GM12878 (cell line): ENCODE data around the gene CENPP.
"Not testable (repeated sequence)": the region's sequence is repeated elsewhere in the genome, so short reads cannot be mapped to it uniquely, and the experiment has no call there.

Experiments
- CBFB ChIP-seq: IDR thresholded peaks from 2 replicates; pipeline ENCODE4 v1.6.1; 2016; ENCODE audit warnings: antibody characterized with exemption, low read depth
- DPF2 ChIP-seq: fragments of 450-650 bp; IDR thresholded peaks from 2 replicates; pipeline ENCODE4 v1.6.1; 2017; ENCODE audit warnings: mild to moderate bottlenecking
- EZH2 ChIP-seq: IDR thresholded peaks from 2 replicates; pipeline ENCODE4 v1.6.1; 2012; ENCODE audit warnings: low read depth, mild to moderate bottlenecking, control low read depth, inconsistent platforms, low read length, borderline replicate concordance; ENCODE audit not compliant: control insufficient read depth
- HDAC6 ChIP-seq: fragments of 200-600 bp; sonication (generic); IDR thresholded peaks from one replicate; pipeline ENCODE4 v1.8.0; 2017; ENCODE audit warnings: antibody characterized with exemption; ENCODE audit not compliant: unreplicated experiment
- POLR2A ChIP-seq: IDR thresholded peaks from 2 replicates; pipeline ENCODE4 v1.6.1; 2011; ENCODE audit warnings: low read depth, mild to moderate bottlenecking, low read length
- SIX5 ChIP-seq: IDR thresholded peaks from 2 replicates; pipeline ENCODE4 v1.6.1; 2011; ENCODE audit warnings: mild to moderate bottlenecking, low read depth, low read length, moderate library complexity; ENCODE audit not compliant: severe bottlenecking
- TCF3 ChIP-seq: IDR thresholded peaks from 2 replicates; pipeline ENCODE4 v1.6.1; 2012; ENCODE audit warnings: low read depth, mild to moderate bottlenecking, low read length, borderline replicate concordance; ENCODE audit not compliant: insufficient read depth
- TF ChIP-seq, protein P1 (sequence below): fragments of 450-650 bp; IDR thresholded peaks from 2 replicates; pipeline ENCODE4 v1.6.1; 2017; ENCODE audit warnings: low read depth, mild to moderate bottlenecking, moderate library complexity
- TF ChIP-seq, protein P2 (sequence below): IDR thresholded peaks from 2 replicates; pipeline ENCODE4 v1.6.1; 2011; ENCODE audit warnings: borderline replicate concordance, low read depth, mild to moderate bottlenecking, moderate library complexity, low read length; ENCODE audit not compliant: insufficient read depth, poor library complexity, severe bottlenecking

DNA sequence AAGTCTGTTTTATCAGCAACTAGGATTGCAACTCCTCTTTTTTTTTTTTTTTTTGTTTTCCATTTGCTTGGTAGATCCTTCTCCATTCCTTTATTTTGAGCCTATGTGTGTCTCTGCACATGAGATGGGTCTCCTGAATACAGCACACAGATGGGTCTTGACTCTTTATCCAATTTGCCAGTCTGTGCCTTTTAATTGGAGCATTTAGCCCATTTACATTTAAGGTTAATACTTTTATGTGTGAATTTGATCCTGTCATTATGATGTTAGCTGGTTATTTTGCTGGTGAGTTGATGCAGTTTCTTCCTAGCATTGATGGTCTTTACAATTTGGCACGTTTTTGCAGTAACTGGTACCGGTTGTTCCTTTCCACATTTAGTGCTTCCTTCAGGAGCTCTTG, 246.1 kb downstream of the CENPP start:
- TF ChIP-seq CBFB, HDAC6, TCF3, POLR2A, EZH2, SIX5, DPF2: not testable (repeated sequence)
- TF ChIP-seq, protein P1, sequence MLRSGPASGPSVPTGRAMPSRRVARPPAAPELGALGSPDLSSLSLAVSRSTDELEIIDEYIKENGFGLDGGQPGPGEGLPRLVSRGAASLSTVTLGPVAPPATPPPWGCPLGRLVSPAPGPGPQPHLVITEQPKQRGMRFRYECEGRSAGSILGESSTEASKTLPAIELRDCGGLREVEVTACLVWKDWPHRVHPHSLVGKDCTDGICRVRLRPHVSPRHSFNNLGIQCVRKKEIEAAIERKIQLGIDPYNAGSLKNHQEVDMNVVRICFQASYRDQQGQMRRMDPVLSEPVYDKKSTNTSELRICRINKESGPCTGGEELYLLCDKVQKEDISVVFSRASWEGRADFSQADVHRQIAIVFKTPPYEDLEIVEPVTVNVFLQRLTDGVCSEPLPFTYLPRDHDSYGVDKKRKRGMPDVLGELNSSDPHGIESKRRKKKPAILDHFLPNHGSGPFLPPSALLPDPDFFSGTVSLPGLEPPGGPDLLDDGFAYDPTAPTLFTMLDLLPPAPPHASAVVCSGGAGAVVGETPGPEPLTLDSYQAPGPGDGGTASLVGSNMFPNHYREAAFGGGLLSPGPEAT: not testable (repeated sequence)
- TF ChIP-seq, protein P2, sequence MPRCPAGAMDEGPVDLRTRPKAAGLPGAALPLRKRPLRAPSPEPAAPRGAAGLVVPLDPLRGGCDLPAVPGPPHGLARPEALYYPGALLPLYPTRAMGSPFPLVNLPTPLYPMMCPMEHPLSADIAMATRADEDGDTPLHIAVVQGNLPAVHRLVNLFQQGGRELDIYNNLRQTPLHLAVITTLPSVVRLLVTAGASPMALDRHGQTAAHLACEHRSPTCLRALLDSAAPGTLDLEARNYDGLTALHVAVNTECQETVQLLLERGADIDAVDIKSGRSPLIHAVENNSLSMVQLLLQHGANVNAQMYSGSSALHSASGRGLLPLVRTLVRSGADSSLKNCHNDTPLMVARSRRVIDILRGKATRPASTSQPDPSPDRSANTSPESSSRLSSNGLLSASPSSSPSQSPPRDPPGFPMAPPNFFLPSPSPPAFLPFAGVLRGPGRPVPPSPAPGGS: not testable (repeated sequence)
